ENCODE measurements around the gene SLC7A14.
"Not testable (repeated sequence)": the region's sequence is repeated elsewhere in the genome, so short reads cannot be mapped to it uniquely, and the experiment has no call there.

SLC7A14 gene

GRCh38 chr3:170593634-170594033 is 7.8 kb upstream of the SLC7A14 start:
- no peak for DNase-seq

GRCh38 chr3:170589113-170589512 is 3.2 kb upstream of the SLC7A14 start:
- DNase-seq = no peak

DNA sequence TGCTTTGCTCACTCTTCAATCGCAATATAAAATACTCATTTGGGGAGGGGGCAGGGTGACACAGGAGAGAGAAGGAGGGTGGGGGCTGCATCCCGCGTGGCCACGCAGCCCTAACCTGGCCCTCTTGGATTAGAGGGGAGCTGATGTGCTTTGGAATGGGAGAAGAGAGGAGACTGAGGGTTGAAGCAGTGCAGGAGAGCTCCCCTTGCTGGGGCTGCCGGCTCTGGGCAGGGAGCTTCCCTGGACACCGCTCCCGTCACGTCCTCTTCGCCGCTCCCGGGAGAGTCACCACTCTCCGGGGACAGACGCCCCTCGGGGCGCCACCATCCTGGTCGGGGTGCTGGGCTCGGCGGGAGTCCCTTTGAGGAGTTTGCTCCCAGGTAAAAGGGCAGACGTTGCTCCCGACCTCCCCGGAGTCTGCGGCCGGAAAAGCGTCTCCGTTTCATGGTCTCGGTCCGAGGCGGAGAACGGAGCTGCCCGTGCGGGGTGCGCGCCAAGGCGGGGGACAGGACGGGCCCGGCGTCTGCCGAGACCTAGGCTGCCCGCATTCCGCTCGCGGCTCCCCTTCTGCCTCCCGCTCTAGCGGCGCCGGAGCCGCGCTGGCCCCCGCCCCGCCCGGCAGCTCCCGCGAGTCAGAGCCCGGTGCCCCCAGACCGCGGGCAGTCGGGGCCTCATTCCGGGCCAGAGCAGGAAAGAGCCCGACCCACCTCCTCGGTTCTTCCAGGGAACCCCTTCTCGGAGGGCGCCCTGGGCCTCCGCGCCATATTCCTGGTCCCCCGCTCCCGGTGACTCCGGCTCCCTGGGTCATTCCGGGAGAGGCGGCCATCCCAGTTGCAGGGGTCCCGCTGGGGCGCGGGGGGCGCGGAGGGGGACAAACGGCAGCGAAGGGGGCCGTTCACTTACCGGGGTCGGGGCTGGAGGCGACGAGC is 603 bp downstream of the SLC7A14 start:
- no peak for DNase-seq

DNA sequence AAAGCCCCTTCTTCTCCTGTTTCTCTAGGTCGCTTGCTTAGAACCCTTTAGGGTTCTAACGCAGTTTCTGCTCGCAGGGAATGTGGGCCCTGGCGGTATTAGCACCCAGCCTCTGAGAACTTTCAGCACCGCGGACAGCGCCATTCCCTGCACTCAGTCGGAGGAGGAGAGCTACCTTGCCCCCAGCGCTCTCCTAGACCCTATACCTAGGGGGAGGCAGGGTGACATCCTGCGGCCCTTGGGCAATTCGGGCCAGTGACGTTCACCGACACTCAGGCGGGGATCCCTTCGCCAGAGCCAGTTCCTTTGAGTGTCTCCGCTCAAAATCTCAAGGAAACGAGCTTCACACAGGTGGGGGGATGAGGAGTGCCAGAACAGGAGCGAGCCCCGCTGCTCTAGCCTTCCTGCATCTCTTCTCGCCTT is 1.3 kb downstream of the SLC7A14 start:
- no peak for DNase-seq

DNA sequence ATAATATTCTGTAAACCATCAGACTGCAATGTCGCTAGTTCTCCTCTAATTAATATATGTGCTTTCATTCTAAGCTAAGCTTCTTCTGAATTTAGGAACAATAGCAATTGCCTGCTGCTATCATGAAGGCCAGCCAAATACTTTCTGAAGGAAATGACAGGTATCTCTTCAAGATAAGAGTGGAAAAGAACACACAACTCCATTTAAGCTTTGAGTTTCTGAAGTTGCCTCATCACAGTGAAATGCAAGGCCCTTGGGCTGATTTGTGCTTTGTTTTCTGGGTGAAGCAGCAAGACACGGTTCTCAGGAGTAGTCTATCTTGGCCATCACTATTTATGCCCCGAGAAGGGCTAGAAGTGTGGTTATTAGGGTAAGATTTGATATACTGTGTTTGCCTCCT is 6.2 kb downstream of the SLC7A14 start:
- no peak for DNase-seq

GRCh38 chr3:170572665-170573253 is 13.1 kb downstream of the SLC7A14 start:
- no peak for DNase-seq

DNA sequence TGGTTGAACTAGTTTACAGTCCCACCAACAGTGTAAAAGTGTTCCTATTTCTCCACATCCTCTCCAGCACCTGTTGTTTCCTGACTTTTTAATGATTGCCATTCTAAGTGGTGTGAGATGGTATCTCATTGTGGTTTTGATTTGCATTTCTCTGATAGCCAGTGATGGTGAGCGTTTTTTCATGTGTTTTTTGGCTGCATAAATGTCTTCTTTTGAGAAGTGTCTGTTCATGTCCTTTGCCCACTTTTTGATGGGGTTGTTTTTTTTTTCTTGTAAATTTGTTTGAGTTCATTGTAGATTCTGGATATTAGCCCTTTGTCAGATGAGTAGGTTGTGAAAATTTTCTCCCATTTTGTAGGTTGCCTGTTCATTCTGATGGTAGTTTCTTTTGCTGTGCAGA is 18.3 kb downstream of the SLC7A14 start:
- DNase-seq = not testable (repeated sequence)

- DNase-seq = no peak
Measured at GRCh38 chr3:170566413-170566812, 19.5 kb downstream of the SLC7A14 start.

GRCh38 chr3:170565495-170565894 is 20.4 kb downstream of the SLC7A14 start:
- DNase-seq = no peak

DNA sequence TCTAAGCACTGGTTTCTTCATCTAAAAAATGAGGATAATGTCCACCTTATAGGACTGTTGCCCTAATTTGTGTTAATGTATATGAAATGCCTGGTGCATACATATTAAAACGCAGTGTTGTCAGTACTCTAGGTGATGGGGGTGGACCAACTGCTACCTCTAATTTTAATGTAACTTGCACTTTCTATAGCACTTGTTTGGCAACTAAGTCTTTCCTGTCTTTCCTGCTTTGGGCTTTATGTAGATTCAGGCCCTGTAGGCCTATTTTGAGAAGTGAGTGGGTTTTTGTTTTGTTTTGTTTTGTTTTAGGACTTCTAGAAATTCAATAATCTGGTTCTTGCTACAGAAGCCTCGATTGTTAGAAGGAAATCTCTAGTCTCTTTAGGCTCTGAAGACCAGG is 21.2 kb downstream of the SLC7A14 start:
- DNase-seq = no peak

- DNase-seq = no peak
Measured at GRCh38 chr3:170563712-170564423, 22.0 kb downstream of the SLC7A14 start.

DNA sequence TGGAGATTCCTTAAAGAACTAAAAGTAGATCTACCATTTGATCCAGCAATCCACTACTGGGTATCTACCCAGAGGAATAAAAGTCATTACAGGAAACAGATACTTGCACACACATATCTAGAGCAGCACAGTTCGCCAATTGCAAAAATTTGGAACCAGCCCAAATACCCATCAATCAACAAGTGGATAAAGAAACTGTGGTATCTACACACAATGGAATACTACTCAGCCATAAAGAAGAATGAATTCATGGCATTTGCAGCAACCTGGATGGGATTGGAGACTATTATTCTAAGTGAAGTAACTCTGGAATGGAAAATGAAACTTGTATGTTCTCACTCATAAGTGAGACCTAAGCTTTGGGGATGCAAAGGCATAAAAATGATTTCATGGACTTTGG is 23.8 kb downstream of the SLC7A14 start:
- DNase-seq = no peak

- no peak for DNase-seq
Measured at GRCh38 chr3:170560717-170561382, 25.0 kb downstream of the SLC7A14 start.

DNA sequence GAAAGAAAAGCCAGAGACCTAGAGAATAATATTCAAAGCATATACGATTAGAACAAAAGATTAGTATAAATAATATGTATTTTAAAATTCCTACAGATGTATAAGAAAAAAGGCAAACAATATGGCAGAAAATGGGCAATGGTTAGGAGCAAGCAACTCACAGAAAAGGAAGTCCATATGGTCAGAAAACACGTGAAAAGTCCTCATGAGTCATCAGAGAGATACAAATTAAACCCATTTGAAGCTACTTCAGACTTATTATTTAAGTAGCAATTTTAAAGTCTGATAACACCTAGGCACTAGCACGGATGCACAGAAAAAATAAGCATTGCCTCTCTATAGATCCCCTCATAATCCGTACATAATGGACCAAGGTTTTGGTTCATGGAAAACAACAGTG is 25.6 kb downstream of the SLC7A14 start:
- DNase-seq = no peak

DNA sequence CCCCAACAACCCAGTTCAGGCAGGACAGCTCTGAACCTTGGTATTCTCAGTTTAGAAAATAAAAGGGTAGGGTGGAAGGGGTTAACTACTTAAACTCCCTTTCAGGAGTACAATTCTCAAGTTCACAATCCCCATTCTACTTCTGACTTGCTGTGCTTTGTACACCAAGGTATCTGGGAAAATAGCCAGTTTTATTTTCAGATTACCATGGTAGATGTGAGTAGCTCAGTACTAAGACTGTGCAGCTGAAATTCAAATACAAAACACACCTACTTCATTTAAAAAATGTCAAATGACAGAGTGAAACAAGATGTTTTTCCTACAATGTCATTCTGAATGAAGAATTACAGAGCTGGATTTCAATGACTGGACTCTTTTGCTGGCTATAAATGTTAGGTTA is 27.4 kb downstream of the SLC7A14 start:
- DNase-seq = no peak

GRCh38 chr3:170555329-170555728 is 30.5 kb downstream of the SLC7A14 start:
- no peak for DNase-seq

DNA sequence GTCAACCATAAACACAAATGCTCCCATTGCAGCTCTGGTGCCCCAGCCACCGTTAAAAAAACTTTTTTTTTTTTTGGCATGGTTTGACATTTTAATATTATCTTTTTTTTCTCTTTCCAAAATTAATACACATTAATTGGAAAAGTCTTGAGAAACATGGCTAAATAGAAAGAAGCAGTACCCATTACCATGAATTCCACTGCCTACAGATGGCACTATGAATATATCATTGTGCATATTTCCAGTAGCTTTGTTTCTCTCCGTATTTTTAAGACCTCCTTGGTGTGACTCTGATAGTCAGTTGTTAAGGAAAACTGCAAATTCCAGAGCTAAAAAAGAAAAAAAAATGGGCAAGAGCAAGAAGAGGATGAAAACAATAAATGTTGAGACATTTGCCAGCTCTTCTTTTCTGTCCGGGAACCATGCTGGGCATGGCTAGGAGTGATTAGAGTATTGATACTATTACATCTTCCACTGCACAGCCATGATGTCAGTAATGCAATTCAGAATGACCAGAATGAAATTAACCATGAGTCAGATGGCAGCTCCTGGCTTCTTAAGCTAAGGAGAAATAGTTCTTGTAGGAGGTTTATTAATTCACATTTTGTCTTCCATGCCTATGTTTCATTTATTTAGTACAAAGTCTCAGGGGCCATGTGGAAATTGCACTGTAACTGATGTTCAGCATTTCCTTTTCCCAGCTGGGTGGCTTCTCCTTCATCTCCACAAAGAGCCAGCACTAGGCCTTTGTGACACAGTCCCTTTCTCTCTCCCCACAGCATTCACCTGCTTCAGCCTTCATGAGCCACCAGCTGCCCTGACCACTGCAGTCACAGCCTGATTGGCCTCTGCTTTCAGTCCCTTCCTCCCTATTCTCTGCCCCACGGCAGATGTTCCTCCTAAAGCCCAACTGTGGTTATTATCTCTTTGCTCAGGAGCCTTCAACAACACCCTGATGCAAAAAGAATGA is 31.8 kb downstream of the SLC7A14 start:
- DNase-seq = no peak

DNA sequence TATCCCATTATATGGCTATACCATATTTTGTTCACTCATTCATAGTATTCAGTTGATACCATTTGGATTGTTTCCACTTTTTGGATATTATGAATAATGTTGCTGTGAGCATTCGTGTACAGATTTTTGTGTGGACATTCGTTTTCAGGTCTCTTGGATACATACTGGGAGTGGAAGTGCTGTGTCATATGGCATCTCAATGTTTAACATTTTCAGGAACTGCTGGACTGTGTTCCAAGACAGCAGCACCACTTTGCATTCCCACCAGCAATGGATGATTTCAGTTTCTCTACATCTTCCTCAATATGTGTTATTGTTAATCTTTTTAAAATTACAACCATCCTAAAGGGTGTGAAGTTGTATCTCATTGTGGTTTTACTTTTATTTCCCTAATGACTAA is 34.6 kb downstream of the SLC7A14 start:
- DNase-seq = no peak

- no peak for DNase-seq
Measured at GRCh38 chr3:170542704-170543103, 43.2 kb downstream of the SLC7A14 start.

GRCh38 chr3:170539897-170540296 is 46.0 kb downstream of the SLC7A14 start:
- DNase-seq = no peak

- DNase-seq = no peak
Measured at GRCh38 chr3:170536712-170537111, 49.2 kb downstream of the SLC7A14 start.

DNA sequence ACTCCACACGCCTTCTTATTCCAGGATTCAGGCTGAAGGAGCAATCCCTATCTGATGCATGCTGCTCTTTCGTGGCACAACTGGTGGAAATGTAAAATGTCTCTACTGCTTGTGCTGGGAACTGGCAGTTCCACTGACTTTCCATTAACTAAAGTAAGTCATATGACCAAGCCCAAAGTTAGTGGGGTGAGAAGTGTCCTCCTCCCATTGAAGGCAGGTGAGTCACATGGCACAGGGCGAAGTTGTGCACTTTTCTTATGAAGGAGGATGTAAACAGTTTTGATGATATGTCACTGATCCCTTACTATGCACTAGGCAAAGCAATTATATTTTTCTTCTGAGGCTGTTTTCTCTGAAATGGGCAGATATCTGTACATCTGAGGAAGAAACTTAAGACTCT is 51.6 kb downstream of the SLC7A14 start:
- DNase-seq = no peak

Measured in NCI-H1930 (cell line).